ENCODE measurements around the gene SPSB3. TPM values are rescaled to one million over a fixed set of nuclear protein-coding genes. Genes with fewer than 3 reads are reported as not detected.
A peak's percentile ranks its signal among the peaks of the same experiment; 100 is the strongest.

Gene SPSB3
- total RNA-seq, 1 donor from 2014 or later = 36.1 TPM

DNA sequence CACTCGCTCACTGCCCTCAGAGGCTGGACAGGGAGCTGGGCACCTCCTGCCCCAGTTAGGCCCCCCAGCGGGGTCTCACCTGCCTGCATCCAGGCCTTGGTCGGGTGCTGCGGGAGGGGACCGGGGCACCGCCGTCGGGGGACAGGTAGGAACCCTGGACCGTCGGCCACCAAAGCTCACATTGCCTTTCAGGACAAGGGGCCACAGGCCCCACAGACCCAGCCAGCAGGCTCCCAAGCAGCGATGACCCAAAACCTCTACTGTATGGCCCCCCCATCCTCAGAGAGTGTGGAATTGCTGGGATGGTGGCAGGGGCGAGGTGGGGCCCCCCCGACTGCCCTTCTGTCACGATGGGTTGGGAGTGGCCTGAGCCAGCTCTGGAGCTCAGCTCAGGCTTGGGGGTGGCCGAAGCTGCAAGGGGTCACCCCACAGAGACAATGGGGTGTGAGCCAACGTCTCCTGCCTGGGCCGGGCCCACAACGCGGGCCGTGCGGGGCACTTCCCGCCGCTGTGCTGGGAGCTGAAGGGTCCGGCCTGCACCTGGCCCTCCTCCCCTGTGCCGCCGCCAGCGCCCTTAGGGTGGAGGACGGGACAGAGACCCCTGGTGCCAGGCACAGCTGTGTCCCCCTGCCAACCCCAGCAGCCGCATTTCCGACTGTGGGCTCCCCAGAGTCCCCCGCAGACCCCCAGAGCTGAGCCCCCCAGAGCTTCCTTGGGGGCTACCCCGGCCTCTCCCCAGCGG is 10.6 kb upstream of the SPSB3 start:
- DNase-seq (ENCODE audit: missing footprints) = no peak
- intact Hi-C loops (cut with DNase I) = no loop called here

DNA sequence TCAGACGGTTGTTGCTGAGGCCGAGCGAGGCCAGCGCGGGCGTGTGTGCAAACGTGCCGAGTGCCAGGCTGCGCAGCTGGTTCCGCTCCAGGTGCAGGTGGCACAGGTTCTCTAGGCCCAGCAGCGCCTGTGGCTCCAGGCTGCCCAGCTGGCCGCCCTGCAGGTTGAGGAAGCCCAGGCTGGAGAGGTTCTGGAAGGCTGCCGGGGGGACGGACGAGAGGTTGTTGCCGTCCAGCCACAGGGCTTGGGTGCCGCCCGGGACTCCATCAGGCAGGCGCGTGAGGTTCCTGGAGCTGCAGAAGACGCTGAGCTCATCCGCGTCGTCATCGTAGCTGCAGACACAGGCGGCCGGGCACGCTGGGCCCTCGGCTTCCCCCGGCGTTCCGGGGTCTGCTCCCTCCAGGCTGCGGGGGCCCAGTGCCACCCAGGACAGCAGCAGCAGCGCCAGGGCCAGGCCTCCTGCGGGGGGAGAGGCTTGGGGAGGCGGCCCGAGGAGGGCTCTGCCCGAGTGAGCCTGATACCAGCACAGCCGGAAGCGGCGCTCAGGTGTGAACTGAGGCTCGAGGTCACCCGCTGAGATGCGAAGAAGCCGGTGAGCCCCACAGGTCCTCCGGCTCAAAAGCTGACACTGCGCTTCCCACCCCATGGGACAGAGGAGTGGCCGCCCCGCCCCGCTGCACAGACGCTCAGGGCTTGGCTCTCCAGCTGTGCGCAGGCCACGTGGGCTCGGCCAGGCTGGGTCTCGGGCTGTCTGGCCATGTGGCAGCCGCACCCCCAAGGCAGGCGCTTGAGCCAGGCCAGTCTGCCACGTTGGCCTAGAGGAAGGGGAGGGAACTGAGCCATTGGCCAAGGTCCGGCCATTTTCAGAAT is 9.8 kb upstream of the SPSB3 start:
- ATAC-seq = no peak
- intact Hi-C loops (cut with DNase I) = no loop called here
- DNase-seq (ENCODE audit: missing footprints) = no peak

More for the DNA sequence above, 10.6 kb upstream of the SPSB3 start:
- ATAC-seq = no peak

DNA sequence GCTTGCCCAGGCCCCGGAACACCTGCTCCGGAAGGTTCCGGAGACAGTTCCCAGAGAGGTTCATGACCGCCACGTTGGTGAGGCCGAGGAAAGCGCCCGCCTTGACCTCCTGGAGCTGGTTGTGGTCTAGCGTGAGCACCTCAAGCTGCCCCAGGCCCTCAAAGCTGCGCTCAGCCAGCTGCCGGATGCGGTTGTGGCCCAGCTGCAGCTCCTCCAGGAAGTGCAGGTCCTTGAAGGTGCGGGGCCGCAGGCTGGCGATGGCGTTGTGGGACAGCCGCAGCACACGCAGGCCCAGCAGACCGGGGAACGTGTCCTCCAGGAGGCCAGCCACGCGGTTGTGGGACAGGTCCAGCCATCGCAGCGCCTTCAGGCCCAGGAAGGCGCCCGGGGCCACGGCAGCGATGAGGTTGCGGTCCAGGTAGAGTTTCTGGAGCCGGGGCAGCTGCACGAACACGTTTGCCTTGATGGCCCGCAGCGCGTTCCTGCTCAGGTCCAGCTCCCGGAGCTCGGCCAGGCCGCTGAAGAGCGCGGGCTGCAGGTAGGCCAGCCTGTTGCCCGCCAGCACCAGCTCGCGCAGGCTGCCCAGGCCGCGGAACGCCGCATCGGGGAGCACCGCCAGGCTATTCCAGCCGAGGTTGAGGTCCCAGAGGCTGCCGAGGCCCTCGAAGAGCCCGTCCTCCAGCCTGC is 9.0 kb upstream of the SPSB3 start:
- intact Hi-C loops (cut with DNase I) = no loop called here
- peak; percentile 64 for DNase-seq (ENCODE audit: missing footprints)
- ATAC-seq = no peak

DNA sequence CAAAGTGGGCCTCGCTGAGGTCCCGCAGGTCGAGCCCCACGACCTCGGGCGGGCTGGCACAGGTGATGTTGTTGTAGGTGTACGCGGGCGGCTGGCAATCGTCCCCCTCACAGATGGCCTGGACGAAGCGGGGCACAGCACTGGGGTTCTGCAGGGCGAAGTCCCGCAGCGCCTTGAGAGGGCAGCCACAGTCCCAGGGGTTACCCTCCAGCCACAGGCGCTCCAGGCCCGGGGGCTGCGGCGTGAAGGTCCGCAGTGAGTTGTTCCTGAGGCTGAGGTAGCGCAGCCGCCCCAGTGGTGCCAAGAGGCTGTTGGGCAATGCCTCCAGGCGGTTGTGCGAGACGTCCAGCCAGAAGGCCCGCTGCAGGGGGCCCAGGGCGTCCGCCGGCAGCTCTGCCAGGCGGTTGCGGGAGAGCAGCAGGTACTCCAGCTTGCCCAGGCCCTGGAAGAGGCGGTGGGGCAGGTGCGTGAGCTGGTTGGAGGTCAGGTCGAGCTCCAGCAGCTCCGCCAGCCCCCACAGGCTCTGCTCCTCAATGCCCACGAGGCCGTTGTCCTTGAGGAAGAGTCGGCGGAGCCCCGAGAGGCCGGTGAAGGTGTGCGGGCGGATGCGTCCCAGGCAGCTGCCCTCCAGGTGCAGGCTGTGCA is 8.4 kb upstream of the SPSB3 start:
- intact Hi-C loops (cut with DNase I) = no loop called here
- ATAC-seq (no peak), DNase-seq (ENCODE audit: missing footprints) (no peak)

DNA sequence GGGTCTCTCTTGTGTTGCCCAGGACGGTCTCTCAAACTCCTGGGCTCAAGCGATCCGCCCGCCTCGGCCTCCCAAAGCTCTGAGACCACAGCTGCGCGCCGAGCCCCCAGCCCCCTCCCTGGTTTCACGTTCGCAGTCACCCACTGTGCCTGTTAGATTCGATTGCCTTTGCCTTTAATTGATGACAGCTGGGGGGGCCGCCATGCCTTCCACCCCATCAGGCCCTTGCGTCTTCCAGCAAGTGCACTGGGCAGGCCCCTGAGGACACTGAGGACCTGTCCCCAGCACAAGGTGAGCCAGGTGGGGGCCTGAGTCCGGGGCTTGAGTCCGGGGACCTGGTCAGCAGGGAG is 7.9 kb upstream of the SPSB3 start:
- ATAC-seq (no peak), DNase-seq (ENCODE audit: missing footprints) (no peak)
- intact Hi-C loops (cut with DNase I) = no loop called here

DNA sequence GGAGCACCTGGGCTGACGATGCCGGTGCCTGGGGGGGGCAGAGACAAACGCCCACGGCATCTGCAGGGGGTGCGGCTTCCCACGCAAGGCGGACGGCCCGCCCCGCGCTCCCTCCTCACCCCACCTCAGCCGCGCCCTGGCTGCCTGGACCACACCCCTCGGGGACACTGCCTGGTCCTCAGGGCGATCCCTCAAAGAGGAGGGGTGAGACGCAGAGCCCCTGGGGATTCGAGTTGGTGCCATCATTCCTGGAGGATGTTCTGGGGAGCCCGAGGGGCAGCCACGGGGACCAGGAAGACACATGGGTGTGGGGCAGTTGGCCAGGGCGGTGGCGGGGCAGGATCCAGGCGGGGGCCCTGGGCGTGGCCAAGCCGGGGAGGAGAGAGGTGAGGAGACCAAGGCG is 7.3 kb upstream of the SPSB3 start:
- DNase-seq (ENCODE audit: missing footprints) (peak; percentile 50), ATAC-seq (no peak)
- intact Hi-C loops (cut with DNase I) = loop anchor here (5.0 kb wide), 1 partner anchor 33 kb away; no protein-coding TSS in a partner anchor

DNA sequence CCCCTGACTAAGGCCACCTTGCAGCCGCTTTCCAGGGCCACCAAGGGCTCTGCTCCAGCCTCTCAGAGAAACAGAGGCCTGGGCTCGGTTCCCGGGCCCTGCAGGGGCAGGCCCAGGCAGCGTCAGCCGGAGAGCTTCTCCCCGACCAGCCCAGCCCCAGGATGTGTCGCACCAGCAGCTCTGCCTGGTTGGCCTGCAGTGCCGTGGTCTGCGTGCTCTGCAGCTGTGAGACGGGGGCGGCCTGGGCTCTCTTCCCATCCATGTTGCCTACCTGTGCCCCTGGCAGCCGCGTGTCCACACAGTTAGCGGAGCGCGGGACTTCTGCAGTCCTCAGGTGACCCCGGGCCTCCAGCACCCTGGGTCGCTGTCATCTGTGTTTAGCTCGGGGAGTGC is 6.3 kb upstream of the SPSB3 start:
- ATAC-seq (no peak), DNase-seq (ENCODE audit: missing footprints) (peak; percentile 64)
- intact Hi-C loops (cut with DNase I) = loop anchor here (5.0 kb wide), 1 partner anchor 34 kb away; no protein-coding TSS in a partner anchor

DNA sequence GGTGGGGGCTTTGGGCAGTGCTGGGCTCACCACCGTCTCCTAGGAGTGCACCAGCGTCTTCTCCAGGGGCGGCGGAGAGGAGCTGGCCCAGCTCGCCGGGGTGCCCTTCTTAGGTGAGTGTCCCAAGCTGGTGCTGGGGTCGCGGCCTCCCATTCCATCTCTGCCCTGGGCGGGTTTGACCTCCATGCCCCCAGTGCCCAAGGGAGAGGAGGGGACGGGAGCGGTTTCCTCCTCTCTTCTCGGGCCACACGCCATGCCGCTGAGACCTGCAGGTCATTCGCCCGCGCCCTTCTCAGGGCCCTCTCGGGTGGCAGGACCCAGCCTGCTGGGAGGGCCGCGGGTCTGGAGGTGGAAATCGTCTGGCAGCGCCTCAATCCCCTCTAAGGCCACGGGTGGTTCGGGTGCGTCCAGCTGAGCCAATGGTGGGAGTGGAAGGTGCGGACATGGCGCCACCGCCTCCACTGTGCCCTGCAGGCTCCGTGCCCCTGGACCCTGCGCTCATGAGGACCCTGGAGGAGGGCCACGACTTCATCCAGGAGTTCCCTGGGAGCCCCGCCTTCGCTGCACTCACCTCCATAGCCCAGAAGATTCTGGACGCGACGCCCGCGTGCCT is 5.8 kb upstream of the SPSB3 start:
- no peak for ATAC-seq
- intact Hi-C loops (cut with DNase I) = loop anchor here (5.0 kb wide), 1 partner anchor 34 kb away; no protein-coding TSS in a partner anchor
- DNase-seq (ENCODE audit: missing footprints) = no peak

DNA sequence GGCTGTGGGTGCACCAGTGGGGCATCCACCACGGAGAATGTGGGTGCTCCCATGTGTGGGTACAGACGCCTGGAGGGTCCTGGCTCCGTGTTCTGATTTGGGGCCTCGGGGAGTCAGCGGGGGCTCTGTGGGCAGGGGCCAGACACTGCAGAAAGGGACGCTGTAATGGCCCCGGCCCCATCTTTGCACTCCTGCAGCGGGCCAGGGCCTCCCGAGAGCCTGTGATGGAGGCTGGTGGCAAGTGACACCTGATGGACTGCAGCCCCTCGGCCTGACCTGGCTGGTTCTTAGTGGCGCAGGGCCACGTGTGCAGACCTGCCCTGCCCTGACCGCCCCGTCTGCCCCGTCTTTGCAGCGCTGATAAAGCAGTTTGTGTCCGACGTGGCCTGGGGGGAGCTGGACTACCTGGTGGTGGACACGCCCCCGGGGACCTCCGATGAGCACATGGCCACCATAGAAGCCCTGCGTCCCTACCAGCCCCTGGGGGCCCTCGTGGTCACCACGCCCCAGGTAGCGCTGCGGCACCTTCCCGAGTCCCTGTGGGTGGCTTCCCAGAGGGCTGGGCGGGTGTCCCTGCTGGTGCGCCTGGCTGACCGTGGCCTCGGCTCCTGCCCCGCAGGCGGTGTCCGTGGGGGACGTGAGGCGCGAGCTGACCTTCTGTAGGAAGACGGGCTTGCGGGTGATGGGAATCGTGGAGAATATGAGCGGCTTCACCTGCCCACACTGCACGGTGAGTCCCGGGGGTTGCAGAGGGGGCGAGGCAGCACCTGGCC is 5.1 kb upstream of the SPSB3 start:
- ATAC-seq = no peak
- intact Hi-C loops (cut with DNase I) = loop anchor here (5.0 kb wide), 1 partner anchor 35 kb away; no protein-coding TSS in a partner anchor
- peak; percentile 55 for DNase-seq (ENCODE audit: missing footprints)

DNA sequence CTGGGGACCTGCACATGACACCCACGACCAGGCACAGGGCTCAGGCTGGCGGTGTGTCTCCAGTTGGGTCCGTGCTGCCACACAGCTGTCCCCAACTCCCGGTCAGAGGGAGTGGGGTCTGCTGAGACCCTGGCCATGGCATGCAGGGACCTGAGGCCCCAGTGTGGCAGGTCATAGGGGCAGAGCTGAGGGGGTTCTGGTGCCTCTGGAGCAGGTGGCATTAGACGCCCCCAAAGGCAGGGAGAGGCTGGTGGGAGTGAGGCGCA is 4.6 kb upstream of the SPSB3 start:
- intact Hi-C loops (cut with DNase I) = loop anchor here (5.0 kb wide), 1 partner anchor 35 kb away; no protein-coding TSS in a partner anchor
- DNase-seq (ENCODE audit: missing footprints) = no peak

DNA sequence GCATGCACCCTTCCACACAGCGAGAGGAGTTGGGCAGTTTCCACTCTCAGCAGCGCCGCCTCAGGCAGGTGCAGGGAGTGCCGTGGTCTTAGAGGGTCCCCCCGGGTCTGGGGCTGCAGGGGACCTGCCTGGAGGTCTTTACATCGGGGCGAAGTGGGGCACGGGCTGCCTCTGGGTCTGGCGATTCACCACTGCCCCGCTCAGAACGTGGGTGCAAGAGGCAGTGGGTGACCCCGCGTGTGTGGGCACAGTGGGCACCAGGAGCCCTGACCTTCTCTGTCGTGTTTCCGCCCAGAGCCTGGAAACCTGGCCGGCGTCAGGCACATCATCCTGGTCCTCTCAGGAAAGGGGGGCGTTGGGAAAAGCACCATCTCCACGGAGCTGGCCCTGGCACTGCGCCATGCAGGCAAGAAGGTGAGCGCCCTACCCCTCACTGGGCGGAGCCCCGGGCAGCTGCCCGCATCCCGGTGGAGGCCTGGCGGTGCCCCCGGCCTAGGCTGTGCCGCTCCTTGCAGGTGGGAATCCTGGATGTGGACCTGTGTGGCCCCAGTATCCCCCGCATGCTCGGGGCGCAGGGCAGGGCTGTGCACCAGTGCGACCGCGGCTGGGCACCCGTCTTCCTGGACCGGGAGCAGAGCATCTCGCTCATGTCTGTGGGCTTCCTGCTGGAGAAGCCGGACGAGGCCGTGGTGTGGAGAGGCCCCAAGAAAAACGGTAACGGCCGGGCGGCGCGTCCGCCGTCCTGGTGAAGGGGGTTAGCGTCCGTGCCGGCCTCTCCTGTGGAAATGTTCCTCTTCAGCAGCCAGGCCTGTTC is 4.1 kb upstream of the SPSB3 start:
- intact Hi-C loops (cut with DNase I) = loop anchor here (5.0 kb wide), 1 partner anchor 36 kb away; no protein-coding TSS in a partner anchor
- DNase-seq (ENCODE audit: missing footprints) (peak; percentile 60), ATAC-seq (no peak)

More for the DNA sequence above, 4.6 kb upstream of the SPSB3 start:
- no peak for ATAC-seq

DNA sequence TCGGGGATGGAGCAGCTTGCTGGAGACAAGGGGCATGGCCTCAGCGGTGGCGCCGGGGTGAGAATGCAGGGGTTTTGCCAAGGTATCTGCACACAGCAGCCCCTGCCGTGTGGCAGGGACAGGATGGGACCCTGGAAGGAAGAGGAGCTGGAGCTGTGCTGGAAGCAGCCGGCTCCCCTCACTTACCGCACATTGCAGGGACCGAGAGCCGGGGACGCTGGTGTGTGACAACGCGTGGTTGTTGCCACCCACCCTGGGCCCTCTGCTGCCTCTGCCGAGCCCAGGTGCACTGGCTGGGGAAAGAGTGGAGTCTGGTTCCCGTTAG is 3.4 kb upstream of the SPSB3 start:
- intact Hi-C loops (cut with DNase I) = loop anchor here (5.0 kb wide), 1 partner anchor 36 kb away; no protein-coding TSS in a partner anchor
- DNase-seq (ENCODE audit: missing footprints) = no peak
- no peak for ATAC-seq

DNA sequence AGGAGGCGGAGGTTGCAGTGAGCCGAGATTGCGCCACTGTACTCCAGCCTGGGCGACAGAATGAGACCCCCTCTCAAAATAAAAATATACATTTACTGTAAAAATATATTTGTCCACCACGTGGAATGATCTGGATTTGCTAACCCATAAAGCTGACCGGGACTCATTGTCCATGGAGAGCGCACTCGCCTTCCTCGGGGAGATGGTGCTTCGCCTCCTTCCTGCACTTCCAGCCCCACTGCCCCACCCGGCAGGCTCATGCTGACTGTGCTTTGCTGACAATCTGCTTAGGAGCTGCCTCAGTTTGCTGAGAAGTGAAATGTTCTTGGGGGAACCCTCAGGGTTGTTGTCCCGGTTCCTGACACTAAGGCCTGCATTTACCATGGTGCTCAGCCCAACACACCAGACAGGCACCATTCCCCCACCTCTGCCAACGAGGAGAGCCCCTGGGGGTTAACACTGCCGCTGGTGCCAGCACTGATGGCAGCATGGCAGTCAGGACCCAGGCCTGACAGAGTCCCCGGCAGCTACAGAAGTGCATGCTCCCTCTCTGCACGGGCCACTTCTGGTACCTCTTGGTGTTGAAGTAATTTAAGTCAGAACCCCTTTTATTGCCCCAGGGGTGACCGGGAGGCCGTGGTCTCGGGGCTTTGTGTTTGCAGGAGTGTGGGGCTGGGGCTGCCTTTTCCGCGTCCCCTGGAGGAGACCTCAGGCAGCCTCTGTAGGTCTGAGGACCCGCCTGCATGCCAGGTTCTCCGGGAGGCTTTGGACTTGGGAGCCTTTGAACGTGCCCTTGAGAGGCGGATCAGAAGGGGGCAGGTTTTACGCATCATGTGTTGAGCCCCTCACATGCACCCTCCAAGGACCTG is 2.8 kb upstream of the SPSB3 start:
- no peak for DNase-seq (ENCODE audit: missing footprints)
- intact Hi-C loops (cut with DNase I) = loop anchor here (5.0 kb wide), 2 partner anchors 37 to 78 kb away; partner anchors contain the start of gene MAPK8IP3
- no peak for ATAC-seq

DNA sequence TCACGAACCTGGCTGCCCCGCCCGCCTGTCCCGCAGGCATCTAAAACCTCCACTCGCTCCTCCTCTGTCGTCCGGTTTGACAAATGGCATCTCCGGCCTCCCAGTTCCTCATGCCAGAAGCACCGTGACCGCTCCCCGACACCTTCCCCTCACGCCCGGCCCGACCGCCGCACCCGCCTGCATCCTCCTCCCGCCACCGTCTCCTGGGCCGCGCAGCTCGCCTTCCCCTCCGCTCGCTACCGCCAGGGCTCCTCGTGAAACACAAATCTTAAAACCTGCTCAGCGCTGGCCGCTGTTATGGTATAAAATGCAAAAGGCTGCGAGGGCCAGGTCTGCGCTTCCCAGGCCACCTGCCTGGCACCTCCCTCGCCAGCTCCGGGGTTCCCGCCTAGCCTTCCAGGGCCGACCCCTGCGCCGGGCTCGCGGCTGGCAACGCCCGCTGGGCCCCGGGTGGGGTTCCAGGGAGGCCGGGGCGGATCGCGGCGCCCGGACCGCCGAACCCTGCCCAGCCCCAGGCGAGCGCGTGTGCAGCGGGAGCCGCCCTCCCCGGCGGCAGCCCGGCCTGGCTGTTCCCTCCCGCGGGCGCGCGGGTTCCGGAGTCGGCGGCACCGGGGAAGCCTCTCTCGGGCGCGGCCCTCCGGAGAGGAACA is 488 bp downstream of the SPSB3 start:
- DNase-seq (ENCODE audit: missing footprints) (no peak), ATAC-seq (peak; percentile 0)
- intact Hi-C loops (cut with DNase I) = loop anchor here (5.0 kb wide), 1 partner anchor 75 kb away; the partner anchor contains the start of gene MAPK8IP3

DNA sequence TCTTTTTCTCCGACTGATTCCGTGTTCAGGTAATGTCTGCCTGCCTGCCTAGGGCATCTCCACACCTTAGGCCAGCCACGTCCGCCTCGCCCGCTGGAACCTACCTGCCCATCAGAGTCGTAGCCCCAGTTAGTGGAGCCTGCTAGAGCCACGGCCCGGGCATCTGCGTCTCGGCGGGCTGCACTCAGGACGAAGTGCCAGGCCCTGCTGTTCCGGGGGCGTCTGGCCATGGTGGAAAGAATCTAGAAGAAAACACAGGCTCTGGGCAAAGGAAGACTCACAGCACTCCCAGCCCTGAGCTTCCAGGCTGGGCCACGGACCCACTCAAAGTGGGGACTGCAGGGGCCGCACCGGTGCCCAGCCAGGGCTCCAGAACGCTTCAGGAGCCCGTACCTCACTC is 1.1 kb downstream of the SPSB3 start:
- intact Hi-C loops (cut with DNase I) = loop anchor here (5.0 kb wide), 1 partner anchor 74 kb away; the partner anchor contains the start of gene MAPK8IP3
- no peak for ATAC-seq

More for the DNA sequence above, 1.1 kb downstream of the SPSB3 start:
- peak; percentile 54 for DNase-seq (ENCODE audit: missing footprints)
